ENCODE data around the gene SALL3.

SALL3 gene

DNA sequence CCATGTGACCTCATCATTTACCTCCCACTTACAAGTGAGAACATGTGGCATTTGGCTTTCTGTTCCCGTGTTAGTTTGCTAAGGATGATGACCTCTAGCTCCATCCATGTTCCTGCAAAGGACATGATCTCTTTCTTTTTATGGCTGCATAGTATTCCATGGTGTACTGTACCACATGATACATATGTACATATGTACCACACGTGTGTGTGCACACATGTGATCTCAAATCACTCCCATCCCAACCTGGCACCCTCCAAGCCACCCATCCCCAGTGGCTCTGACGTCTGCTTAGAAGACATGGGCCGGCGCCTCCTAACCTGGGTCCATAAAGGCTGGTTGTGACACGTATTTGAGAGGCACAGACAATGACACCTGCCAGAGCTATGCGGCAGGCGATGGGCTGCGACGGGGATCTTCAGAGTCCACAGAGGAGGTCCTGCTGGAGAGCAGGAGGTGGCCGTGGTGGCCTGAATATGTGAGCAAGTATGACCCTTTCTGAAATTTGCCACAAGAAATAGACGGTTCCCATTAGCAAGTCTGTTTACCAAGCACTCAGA is 8.8 kb upstream of the SALL3 start:
- TF ChIP-seq, protein P1, sequence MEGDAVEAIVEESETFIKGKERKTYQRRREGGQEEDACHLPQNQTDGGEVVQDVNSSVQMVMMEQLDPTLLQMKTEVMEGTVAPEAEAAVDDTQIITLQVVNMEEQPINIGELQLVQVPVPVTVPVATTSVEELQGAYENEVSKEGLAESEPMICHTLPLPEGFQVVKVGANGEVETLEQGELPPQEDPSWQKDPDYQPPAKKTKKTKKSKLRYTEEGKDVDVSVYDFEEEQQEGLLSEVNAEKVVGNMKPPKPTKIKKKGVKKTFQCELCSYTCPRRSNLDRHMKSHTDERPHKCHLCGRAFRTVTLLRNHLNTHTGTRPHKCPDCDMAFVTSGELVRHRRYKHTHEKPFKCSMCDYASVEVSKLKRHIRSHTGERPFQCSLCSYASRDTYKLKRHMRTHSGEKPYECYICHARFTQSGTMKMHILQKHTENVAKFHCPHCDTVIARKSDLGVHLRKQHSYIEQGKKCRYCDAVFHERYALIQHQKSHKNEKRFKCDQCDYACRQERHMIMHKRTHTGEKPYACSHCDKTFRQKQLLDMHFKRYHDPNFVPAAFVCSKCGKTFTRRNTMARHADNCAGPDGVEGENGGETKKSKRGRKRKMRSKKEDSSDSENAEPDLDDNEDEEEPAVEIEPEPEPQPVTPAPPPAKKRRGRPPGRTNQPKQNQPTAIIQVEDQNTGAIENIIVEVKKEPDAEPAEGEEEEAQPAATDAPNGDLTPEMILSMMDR (IDR thresholded peaks at IDR 0.05; ENCODE audit: low read length, missing control alignments): no peak

DNA sequence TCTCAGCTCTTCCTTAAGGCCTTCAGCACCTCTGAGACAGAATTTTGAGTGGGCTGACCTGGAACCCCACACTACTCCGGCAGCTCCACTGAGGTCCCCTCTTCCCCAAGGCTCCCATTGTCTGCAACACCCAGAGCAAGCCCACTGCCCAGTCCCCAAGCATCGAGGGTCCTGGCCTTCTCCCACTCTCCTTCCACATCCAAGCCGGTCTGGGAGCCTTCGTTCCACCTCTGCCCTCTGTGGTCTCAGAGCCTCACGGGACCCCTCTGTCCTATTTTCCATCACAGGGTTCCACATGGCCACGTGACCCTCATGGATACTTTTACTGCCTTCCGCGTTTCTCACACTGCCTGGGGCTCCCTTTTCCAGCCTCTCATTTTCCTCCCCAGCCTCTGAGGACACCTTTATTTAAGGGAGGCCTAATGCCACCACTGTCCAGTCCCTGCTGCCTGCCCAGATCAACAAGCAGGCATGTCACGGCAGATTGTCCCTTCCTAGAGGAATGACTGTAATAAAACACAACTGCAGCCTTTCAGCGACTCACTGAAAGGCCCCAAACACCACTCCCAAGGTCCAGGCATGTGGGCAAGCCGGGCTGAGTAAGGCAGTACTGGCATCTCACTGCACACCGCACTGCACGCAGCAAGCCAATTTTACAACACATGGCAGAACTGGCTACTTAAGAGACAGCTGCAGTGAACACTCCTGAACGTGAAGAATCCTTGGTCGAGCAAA is 7.9 kb upstream of the SALL3 start:
- TF ChIP-seq, protein P1 (IDR thresholded peaks at IDR 0.05; ENCODE audit: low read length, missing control alignments): no peak
- no peak for DNase-seq (ENCODE audit: low read depth)
- H3K4me3 ChIP-seq (replicated peaks; ENCODE audit: low read depth, low read length): no peak overlapping the region

More for the DNA sequence above, 8.8 kb upstream of the SALL3 start:
- no peak overlapping the region for H3K4me3 ChIP-seq (replicated peaks; ENCODE audit: low read depth, low read length)
- no peak for DNase-seq (ENCODE audit: low read depth)

DNA sequence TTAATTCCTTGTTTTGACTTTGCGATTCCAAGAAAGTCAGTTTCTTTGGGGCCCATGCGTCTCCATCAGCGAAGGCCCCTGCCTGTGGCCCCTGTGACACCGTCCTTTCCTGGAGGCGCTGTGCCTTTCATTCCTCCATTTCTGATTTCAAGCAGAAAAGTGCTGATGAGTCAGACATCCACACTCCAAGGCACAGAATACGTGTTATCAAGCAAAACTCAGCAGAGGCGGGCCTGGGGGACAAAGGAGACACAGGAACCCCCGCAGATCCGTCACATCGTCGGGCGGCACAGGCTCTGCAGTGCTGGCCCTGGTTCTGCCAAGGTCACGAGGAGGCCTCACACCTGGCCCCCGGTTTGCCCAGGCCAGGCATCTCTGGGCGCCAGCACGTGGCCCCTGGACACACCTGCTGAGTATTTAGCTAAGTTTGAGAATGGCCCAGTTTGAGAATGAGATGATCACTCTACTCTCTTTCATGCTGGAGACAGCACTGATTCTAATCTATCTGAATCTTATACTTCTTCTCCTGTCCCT is 7.2 kb upstream of the SALL3 start:
- no peak for DNase-seq (ENCODE audit: low read depth)
- no peak overlapping the region for H3K4me3 ChIP-seq (replicated peaks; ENCODE audit: low read depth, low read length)
- TF ChIP-seq, protein P1 (IDR thresholded peaks at IDR 0.05; ENCODE audit: low read length, missing control alignments): no peak

DNA sequence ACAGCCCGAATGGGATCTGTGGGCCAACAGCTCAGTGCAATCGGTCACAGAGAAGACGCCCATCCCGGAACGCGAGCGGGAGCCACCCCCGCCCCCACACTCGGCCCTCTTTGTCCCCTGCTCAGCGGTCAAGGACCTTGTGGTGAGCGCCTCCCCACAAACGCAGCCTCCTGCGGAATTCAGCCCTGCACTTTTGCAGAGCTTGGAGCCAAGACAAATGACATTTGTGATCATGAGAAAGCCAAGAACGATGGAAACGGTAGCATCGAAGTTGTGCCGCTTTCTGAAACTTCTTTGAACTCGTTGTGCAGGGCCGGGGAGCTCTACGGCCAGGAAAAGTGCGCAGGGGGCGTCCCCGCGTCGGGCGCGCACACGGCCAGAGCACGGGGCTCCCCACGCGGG is 6.7 kb upstream of the SALL3 start:
- TF ChIP-seq, protein P1 (IDR thresholded peaks at IDR 0.05; ENCODE audit: low read length, missing control alignments): no peak
- no peak overlapping the region for H3K4me3 ChIP-seq (replicated peaks; ENCODE audit: low read depth, low read length)
- DNase-seq (ENCODE audit: low read depth): no peak

DNA sequence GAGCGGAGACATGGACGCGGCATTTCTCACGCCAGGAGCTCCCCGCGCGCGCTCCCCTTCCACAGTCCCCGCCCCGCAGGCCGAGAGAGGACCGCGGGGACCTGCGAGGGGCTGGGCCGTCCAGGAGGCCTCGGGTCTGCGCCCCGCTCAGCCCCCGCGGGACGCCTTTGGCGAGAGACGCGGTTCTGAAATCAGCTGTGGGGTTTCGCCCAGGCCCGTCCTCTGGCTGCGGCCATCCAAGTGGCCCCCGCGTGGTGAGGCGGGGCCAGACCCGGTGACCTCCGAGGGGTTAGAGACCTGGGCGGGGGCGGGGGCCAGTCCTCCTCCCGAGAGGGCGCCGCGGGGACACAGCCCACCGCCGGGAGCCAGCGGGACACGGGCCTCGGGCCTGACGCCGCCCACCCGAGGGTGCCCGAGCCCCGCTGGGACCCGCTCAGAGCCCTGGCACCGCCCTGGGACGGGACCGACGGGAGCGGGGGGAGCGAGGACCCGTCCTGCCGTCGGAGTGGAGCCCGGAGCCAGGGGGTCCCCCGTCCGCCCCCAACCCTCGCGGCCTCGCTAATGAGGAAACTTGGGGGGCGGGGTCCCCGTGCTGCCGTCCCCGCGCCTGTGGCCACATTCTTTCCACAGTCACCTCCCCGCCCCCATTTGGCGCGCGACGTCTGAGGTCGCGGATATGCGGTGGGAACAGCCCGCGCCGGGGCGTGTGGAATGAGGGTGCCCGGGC is 6.1 kb upstream of the SALL3 start:
- DNase-seq (ENCODE audit: low read depth): no peak
- H3K4me3 ChIP-seq (replicated peaks; ENCODE audit: low read depth, low read length): no peak overlapping the region
- TF ChIP-seq, protein P1 (IDR thresholded peaks at IDR 0.05; ENCODE audit: low read length, missing control alignments): no peak

DNA sequence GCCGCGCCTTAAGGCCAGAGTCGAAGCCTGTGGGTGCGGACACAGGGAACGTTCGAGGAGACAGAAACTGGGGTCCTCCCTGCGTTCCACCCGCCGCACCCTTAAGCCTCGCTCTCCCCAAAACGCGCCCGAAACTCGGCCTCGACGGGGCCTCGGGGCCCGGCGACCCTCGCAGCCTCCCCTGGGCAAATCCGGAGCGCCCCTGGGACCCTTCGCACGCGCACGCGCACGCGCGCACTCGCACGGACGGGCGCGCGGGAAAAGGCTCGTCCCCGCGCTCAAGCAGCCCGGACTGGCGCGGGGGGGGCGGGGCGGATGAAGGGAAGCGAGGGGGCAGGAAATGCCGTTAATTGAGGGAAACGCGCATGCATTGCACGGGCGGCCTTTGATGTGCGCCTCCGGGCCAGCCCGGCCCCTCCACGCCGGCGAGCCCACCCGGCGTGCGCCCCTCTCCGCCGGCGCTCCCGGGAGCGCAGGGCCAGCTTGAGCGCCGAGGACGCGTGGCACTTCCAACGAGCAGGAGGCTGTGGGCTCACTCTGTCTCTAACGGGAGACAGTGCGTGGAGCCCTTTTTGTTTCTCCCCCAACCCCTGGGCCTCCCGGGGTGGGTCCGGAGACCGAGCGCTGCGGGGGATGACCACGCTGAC is 5.4 kb upstream of the SALL3 start:
- no peak overlapping the region for H3K4me3 ChIP-seq (replicated peaks; ENCODE audit: low read depth, low read length)
- TF ChIP-seq, protein P1 (IDR thresholded peaks at IDR 0.05; ENCODE audit: low read length, missing control alignments): no peak
- DNase-seq (ENCODE audit: low read depth): no peak
